H4 (cell line): ENCODE data around the gene CHDH. TPM values are rescaled to one million over a fixed set of nuclear protein-coding genes. Genes with fewer than 3 reads are reported as not detected.
A peak's percentile ranks its signal among the peaks of the same experiment; 100 is the strongest.

Experiments used
- DNase-seq: peaks from one replicate; pipeline ENCODE4 v3.0.0-alpha.2; 2015; ENCODE audit warnings: low spot score
- total RNA-seq: library from RNA; depleted of rRNA; stranded (reverse); fragments of >200 nt; shearing (Covaris generic); gene quantifications from 2 replicates; pipeline ENCODE4 v1.2.3, GENCODE V29; 2014

Gene CHDH
- total RNA-seq, 1 experiment from 2014 or later: 0.02 TPM

DNA sequence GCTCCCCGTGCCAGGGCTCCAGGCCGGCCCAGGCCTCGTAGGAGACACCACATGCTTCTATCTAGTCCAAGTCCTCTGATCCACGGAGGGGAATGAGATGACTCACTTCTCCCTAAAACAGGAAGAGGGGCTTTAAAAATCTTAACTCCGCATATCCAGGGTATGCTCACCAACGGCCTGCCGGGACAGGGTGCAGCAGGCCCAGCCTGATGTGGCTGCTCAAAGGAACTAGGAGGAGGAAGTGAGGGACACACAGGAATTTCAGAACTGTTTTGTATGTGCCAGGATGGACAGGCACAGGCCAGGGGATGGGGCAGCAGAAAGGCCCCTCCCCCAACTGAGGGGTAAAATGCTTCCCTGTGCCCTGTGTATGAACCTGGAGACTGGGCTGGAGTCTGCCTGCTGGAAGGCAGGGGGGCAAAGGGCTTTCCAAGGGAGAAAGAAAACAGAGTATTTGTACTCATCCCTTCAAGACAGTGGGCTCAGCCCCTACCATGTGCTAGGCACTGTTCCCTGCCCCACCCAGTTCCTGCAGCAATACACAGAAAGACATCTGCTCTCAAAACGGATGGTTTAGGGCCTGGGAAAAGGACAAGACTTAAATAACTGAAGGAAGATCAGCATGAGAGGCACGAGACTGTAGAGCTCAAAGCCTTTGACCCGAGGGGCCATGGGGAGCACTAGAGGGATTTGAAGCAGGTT, 22.1 kb downstream of the CHDH start:
- DNase-seq: no peak

DNA sequence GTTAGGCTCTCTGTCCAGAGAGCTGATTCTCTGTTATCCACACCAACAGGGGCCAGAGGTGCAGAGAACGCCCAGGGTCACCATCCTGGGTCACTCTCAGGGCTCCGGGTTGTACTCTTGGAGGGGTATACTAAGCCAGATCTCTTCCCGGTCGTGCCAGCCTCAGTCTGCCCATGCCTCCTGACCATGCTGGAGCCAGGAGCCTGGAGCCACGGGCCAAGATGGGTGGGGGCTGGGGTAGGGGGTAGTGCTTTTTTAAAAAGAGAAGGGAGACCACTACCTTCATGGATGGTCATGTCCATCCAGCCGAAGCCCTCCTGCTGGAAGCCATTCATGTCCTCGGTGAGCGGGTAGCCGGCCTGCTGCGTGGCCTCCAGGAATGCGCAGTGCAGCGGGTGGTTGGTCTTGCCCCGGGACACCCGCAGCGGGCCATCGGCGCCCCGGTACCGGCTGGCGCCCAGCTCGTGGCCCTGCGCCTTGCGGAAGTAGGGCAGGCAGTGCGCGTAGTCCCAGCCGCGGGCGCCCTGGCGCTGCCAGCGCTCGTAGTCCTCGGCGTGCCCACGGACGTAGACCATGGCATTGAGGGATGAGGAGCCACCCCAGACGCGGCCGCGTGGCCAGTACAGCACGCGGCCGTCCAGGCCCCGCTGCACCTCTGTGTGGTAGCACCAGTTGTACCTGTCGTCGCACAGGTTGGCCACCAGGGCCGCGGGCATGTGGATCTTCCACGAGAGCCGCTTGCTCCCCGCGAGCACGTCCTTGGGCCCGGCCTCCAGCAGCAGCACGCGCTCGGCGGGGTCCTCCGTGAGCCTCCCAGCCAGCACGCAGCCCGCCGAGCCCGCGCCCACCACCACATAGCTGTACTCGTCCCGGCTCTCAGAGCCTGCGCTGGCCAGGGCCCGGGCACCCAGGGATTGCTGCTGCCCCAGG, 22.9 kb downstream of the CHDH start:
- no peak for DNase-seq

DNA sequence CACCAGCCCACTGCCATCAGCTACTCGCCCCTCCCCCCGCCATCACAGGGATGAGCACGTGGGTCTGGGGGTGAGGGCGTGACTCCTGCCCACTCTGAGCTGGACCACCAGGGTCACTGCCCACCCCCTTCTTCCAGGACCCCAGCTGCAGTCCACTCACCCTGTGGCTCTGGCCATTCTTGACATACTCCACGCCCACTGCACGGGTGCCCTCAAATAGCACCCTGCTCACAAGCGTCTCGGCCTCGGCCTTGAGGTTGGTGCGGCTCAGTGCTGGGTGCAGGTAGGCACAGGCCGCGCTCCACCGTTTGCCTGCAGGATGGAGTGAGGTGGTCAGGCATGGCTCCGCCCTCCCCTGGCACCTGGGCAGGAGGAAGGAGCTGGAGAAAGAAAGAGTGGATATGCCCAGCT, 23.9 kb downstream of the CHDH start:
- DNase-seq: no peak

DNA sequence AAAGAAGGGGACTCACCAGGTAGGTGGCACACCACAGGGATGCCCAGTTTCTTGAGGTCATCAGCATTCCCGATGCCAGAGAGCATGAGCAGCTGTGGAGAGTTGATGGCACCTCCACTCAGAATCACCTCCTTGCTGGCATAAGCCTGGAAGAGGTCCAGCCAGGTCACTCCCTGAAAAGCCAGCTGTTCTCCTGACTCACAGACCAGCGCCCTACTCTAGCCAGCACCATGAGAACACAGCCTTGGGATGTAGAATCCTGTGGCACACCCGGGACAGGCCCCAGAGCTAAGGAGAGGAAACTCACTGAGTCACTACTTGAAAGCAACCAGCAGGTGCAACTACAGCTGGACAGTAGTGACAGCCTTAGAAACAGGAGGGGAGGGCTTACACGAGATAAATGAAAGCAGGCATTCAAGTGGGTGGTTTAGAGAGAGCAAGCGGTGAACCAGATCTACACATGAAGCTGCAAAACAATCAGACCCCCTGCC, 24.5 kb downstream of the CHDH start:
- DNase-seq: peak; percentile 9

DNA sequence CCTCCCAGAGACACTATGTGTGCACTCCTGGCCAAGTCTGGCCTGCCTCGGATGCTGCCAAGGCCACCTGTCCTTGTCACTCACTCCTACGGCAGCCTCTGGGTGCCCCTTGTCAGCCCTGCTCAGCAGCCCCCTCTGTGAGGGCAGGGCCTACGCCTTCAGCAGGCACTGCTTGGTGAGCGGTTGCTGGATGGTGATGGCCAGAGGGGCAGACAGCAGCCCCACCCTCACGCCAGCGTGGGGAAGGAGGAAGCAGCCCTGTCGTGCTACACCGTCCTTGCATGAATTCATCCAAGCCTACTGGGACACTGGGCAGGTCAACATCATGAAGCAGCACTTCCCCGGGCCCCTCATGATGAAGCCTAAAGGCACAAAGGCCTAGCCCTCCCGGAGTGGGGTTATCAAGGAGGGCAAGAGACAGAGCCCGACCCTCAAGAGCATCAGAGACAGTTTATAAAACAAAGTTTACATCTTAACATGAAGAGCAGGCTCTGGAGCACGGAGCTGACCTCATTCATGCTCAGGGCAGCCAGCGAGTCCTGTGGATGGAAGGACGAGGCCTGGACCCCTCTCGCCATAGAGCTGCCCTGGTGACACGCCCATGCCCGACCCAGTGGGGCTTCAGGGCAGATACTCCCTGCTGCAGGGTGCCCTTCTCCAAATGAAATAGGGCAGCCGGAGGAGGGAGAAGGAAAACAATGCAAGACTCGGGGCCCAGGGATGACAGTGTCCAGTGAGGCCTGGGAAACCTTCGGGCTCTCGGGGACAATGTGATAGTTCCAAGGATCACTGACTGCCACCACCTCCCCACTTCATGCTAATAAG, 25.3 kb downstream of the CHDH start:
- no peak for DNase-seq

DNA sequence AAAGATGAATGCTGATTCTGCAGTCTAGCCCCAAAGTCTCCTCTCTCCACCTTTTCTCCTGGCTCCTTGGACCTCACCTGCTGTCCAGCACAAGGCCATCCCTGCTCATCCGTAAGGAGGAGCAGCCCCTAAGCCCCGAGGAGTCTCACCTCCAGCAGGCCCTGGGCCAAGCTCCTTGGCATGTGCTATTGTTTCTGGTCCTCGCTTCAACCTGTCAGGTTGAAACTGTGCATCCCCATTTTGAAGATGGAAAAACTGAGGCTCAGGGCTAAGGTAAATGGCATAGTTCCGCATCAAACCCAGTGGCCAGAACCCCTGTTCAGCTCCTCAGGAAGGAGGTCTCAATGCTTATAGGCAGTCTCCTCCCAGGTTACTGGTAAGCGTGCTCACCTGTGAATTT, 26.1 kb downstream of the CHDH start:
- no peak for DNase-seq

DNA sequence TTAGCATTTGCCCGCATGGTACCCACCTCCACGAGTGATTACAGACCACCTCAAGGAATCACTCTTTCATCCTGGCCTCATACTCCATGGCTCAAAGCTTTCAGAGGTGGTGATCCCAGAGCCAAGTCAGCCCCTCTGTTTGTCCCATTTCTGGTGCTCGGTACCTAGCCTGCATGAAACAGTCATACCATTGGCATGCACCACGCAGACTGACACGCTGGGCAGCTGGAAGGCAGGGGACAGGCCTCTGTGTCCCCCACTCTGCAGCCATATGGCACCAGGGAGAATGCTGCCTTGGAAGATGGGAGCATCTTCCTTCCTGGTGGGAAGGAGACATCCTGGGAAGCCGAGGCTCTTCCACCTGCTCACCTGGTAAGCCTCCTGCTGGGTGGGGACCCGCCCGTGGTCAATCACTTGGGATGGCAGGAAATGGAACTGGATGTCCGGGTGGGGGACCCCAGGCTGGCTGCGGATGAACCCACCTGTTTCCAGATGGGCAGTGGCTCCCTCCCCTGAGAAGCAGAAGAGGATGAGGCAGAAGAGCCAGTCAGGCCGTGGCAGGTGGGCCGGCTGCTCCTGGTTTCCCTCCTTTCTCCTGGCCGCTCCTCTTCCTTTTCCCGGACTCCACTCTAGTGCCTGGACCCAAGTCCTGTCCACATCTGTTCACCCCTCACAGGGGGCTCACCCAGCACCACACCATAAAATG, 26.9 kb downstream of the CHDH start:
- DNase-seq: no peak

DNA sequence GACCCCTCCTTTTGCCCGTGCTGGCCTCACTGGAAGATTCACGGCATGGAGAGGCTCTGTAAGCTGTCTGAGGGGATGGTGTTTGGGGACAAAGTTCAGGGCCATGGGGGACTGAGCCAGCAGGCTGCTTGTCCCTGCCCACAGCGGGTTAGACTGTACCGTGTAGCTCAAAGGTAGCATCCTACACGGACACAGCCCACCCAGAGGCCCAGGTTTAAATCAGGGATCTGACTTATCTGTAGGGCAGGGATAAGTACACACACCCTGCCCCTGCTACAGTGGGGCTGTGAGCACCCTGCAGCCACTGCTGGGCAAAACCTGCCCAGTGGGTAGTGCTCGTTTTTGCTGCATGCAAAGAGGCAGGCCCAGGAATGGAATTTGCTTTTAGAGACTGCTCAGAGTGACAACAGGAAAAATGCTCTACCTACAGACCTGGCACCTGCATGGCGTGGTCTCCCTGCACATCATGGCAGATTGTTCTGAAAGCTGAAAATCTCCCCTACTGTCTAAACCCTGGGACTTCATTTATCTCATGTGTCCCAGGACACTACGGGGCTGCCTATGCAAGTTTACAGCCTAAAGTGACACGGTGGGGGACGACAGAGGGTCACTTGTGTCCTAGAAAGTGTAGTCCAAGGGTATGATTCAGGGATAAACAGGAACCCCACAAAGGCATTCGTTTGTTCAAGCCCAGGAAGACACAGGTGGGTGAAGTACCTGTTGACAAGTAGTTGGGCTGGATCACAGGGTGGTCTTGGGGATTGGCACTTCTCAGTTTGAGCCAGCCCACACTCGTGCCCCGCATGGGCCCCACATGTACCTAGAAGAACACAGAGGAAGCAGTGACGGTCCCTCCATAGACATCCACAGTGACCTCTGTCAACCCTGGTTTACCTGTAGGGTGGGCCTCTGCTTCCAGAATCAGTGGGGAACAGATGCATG, 27.7 kb downstream of the CHDH start:
- DNase-seq: no peak

DNA sequence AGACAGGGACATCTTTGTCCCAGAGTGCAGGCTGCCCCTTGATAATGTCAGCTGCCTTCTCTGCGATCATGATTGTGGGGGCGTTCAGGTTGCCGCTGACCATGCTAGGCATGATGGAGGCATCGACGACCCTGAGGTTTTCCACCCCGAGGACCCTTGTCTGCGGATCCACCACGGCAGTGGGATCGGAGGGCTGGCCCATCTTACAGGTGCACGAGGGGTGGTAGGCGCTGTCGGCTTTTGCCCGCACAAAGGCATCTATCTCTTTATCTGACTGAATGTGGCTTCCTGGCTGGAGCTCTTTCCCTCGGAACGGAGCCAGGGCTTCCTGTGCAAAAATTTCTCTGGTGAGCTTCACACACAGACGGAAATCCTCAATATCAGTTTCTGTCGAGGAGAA, 28.4 kb downstream of the CHDH start:
- DNase-seq: no peak

DNA sequence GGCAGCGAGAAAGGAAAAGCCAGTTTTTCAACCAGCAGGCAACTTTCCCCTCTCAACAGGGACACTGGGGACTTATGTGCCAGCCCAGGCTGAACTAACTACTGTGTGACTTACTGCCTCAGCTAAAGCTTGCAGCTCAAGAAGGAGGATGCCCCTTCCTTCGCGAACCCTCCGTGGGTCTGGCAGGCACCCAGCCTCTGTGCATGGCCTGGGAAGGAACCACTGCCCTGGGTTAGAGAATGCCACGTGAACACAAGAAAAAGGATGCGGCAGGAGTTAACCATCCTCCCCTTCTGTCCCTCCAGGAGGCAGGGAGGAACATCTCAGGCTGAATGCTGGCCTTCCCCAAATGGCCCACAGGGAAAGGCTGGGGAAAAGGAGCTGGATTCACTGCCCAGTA, 29.0 kb downstream of the CHDH start:
- no peak for DNase-seq

DNA sequence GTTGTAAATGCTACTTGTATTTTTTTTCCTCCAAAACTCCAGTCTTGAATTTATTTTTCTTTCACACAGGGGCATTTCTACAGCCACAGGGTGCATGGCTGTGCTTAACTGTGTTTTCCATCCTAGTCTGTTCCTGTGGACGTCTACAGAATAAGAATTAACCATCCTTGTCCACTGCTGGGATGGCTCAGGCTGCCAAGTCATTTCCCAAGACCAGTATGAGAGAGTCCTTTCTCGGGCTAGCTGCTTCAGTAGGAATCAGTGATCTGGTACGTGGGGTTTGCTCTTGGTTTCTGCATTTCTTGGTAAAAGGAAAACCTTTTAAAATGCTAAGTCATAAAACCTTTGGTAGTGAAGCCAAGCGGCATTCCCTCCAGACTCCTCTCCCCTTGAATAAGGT, 29.8 kb downstream of the CHDH start:
- DNase-seq: no peak

DNA sequence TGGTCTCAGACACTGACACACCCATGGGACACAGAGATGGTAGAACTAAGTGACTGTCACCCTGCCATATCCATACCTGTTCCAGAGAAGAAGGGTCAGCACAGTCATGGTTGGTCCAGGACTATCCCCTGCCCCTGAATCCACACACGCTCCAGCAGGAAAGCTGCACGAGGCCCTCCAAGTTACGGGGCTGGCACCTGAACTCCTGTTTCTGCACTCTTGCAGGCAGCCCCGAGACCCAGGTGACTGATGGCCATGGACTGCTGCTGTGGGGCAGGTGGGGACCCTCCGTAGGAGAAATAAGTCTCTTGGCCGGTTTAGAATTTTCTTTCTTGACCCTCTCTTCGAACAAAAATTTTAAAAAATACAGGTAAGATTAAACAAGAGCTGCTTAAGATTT, 30.6 kb downstream of the CHDH start:
- no peak for DNase-seq

DNA sequence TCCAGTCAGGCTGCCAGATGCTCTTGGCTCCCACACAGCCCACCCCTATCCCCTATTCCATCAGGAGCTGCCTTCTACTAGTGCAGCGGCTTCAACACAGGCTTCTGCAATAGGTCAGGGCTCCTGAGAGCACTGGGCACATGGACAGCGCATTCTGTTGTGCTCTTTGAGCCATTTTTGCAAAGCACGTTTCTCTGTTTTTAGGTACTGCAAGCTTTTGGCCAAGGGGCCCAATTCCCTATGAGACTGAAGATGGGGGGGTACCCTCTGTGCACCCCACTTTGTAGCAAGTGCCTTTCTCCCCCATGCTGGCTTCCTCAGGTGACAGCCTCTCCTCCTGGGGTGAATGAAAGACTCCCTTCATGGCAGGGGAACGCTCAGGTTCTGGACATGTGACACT, 31.2 kb downstream of the CHDH start:
- DNase-seq: no peak

DNA sequence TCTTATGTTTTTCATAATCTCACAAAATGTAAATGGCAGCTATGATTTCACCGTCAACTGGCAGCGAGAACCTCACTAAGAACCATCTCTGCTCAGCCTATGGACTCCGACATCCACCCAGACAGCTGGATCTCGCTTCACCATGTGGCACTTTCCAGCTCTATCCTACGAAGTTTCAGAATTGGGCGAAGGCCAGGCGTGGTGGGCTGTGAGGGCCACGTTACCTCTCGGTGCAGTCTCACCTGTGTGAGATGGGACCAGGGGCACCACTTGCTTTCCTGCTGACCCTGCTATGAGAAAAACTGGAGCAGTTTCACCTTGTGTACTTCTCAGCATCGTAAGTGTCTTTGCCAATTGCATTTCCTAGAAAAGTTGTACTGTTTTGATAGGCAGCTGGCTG, 32.3 kb downstream of the CHDH start:
- DNase-seq: no peak

DNA sequence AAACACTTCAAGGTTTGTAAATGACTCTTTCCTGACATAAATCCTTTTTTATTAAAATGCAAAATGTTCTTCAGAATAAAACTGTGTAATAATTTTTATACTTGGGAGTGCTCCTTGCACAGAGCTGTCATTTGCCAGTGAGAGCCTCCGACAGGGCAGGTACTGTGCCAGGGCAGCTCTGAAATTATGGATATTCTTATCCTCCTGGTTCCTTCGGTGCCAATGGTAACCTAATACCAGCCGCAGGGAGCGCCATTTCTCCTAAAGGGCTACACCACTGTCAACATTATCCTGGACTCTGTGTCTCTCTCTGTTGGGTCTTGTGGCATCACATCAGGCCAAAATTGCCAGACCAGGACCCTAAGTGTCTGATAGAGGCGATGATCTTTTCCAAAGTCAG, 33.0 kb downstream of the CHDH start:
- DNase-seq: no peak

DNA sequence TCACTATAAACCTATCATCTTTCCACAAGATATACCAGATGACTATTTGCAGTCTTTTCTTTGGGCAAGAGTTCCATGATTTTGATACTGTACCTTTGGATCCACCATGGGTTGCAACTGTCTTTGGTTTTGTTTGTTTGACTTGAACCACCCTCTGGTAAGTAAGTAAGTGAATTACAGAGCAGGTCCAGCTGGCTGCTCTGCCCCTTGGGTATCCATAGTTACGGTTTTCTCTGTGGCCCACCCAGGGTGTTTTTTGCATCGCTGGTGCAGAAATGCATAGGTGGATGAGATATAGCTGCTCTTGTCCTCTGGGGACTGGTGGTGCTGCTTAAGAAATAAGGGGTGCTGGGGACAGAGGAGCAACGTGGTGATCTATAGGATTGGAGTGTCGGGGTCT, 33.8 kb downstream of the CHDH start:
- no peak for DNase-seq

DNA sequence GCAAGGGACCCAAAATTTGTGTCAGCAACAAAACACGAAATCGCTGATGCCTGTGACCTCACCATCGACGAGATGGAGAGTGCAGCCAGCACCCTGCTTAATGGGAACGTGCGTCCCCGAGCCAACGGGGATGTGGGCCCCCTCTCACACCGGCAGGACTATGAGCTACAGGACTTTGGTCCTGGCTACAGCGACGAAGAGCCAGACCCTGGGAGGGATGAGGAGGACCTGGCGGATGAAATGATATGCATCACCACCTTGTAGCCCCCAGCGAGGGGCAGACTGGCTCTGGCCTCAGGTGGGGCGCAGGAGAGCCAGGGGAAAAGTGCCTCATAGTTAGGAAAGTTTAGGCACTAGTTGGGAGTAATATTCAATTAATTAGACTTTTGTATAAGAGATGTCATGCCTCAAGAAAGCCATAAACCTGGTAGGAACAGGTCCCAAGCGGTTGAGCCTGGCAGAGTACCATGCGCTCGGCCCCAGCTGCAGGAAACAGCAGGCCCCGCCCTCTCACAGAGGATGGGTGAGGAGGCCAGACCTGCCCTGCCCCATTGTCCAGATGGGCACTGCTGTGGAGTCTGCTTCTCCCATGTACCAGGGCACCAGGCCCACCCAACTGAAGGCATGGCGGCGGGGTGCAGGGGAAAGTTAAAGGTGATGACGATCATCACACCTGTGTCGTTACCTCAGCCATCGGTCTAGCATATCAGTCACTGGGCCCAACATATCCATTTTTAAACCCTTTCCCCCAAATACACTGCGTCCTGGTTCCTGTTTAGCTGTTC, 34.9 kb downstream of the CHDH start:
- no peak for DNase-seq

DNA sequence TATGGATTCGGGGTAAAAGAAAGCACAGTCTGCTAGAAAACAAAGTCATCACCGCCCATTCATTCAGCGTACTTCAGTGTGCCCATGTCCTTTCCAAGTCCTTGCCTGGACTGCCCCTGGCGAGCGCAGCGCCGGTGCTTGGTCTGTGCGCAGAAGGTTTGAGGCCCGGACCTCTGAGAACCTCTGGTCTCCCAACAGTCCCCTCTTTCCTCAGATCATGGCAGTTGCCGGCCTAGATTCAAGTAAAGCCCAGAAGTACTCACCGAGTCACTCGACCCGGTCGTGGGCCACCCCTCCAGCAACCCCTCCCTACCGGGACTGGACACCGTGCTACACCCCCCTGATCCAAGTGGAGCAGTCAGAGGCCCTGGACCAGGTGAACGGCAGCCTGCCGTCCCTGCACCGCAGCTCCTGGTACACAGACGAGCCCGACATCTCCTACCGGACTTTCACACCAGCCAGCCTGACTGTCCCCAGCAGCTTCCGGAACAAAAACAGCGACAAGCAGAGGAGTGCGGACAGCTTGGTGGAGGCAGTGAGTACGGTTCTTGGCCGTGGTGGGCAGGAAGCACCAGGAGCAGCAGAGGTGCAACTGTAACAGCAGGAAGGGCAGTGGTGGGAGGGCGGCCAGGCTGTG, 36.3 kb downstream of the CHDH start:
- no peak for DNase-seq

DNA sequence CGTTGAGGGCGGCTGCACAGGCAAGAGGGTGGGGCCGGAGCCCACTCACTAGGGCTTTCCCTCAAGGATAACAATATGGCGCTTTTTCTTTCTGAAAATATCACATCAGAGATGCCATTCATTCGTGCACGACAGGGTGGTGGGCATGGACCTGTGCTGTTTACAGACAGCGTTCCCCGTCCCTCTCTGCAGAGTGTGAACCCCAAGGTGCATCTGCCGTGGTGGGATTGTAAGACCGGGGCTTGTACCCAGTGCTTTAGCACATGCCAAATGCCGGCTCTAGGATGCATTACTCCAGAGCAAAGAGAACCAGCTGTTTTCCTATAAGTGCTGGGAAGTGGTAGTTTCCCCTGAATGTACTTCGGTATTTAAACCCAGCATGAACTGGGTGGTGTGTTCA, 37.0 kb downstream of the CHDH start:
- no peak for DNase-seq
